GM19372 (cell line): ENCODE measurements around the gene KDM4C.

Source experiments
- ATAC-seq: cut with Tn5 transposase; IDR thresholded peaks from one replicate; pipeline ENCODE4 v1.9.1; 2021; ENCODE audit warnings: mild to moderate bottlenecking, low read depth, moderate library complexity; ENCODE audit not compliant: unreplicated experiment

Gene KDM4C

DNA sequence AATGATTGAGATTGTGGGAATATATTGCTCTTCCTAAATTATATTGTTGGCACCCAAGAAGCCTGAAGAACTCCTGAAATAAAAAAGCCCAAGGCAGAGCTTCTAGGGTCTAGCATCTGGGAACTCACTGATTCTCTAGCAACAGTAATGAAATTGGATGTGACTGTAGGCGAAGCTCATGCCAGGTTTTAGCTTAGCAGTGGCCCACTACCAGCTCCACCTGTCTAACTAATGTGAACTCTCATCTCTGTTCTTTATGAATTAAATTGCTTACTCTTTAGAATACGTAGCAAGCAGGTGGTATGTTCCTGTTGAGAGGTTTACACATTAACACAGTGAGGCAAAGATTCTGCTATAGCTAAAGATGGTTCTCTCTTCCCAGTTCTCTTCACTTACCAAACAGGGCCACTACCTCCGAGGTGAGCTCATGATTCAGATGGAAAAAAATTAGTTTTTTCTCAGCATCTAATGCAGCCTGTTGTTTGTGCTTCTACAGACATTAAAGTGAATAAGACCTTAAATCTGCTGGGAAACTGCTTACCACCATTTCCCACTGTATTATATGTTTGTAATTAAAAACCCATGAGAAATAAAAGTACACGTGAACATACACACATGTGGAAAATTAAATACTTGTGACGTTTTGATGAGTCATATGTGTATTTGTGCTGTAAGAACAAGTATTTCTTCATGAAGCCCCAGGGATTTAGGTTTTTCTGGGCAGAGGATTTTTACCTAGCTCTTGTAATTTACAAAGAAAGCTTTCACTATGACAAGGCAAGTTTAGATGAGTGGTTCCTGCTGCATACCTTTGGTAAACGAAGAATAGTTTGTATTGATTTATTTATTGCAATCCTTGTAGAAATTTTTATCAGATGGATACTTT is 360.1 kb downstream of the KDM4C start:
- ATAC-seq, result peak; percentile 41

GRCh38 chr9:7118633-7119032 is 360.9 kb downstream of the KDM4C start:
- ATAC-seq, result no peak

GRCh38 chr9:7119612-7120011 is 361.8 kb downstream of the KDM4C start:
- ATAC-seq, result no peak

- peak; percentile 57 for ATAC-seq
Measured at GRCh38 chr9:7121055-7121454, 363.3 kb downstream of the KDM4C start.

GRCh38 chr9:7121664-7122063 is 363.9 kb downstream of the KDM4C start:
- no peak for ATAC-seq

GRCh38 chr9:7123743-7124142 is 366.0 kb downstream of the KDM4C start:
- no peak for ATAC-seq

DNA sequence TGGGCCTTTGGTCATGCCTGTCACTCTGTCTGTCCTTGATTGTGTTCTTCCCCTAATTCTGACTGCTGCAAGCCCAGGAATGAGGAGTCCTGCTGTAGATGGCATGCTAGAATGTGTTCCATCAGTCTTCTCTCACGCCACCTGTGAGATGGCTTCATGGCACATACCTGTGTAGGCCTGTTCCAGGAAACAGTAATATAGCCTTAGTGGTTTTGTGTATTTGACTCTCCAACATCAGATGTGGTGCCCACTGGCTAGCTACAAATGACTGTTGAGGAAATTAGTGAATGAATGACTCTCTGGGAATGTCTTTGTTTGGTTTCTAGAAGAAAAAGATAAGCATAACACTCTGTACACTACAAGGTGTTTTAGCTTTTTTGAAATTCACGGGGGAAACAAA is 367.5 kb downstream of the KDM4C start:
- ATAC-seq, result no peak

- no peak for ATAC-seq
Measured at GRCh38 chr9:7129391-7129790, 371.6 kb downstream of the KDM4C start.

DNA sequence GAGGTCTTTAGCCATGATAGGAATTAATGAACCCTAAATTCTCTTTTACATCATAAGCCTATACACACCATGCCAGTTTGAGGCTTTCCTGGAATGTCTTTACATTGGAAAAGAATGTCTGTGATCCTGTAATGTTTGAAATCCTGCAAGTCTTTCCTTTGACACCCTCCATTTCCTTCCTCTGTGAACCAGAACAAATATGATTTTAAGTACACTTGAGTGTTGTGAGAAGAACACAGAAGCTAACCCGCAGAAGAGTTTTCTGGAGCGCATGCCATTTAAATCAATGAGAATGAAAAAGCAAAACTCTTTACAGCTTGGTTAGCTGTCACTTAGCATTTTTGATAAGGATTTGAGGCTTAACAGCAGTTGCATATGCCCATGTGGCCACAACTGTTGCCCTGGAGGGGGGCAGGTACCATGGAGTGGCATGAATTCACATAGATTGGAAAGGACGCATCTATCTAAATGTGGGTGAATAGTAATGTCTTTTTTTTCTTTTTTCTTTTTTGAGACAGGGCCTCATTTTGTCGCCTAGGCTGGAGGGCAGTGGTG is 372.6 kb downstream of the KDM4C start:
- no peak for ATAC-seq

DNA sequence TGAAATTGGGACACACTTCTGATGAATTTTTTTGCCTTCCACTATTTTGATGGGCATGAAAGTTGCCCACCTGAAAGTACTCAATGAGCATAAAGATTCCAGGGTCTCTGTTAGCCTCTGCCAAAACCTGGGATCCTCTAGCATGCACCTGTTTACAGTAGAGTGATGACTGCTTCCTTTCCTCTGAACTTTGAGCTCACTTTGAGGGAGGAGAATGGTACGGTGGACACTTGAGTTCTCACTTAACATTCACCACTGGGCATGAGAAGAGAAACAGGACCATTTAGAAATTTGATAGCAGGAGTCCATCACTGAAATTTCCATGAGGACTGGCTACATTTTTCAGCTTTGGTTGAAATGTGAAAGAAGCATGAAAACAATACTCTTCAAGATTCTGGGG is 374.8 kb downstream of the KDM4C start:
- ATAC-seq, result no peak

DNA sequence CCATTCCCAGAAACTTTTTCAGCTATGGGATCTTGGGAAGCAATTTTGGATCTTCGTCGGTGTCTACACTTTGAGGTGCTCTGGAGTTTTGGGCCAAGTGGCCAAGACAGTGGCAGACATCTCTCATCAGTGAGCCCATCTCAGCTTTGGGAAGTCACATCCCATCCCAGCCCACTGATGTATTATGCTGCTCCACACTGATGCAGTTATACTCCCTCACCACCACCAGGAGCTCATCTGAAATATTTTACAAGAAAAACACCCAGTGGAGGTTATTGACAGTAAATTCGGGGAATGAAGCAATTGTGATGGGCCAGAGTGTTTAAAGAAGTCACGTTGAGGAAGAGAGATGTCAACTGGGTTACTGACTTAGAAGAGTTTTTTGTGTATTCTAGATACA is 378.0 kb downstream of the KDM4C start:
- ATAC-seq, result no peak

- ATAC-seq, result no peak
Measured at GRCh38 chr9:7137040-7137439, 379.3 kb downstream of the KDM4C start.

DNA sequence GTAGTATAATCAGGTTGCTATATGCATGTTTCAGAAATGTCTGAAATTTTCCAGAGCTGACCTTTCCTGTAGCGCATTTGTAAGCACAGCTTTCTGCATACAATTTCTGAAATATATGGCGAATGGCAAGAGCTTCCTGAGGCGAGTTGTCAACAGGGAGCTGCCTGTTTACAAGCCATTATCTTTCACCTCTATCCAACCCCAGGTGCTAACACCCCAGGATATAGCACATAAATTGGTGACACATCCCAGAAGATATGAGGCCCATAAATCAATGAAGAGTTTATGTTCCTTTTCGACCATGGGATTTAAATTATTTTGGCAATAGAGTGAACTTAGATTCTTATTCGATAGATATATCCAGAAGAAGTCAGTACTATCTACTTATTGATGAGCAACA is 379.8 kb downstream of the KDM4C start:
- ATAC-seq, result no peak

GRCh38 chr9:7139886-7140285 is 382.1 kb downstream of the KDM4C start:
- ATAC-seq, result no peak

GRCh38 chr9:7140401-7140800 is 382.6 kb downstream of the KDM4C start:
- no peak for ATAC-seq

GRCh38 chr9:7143645-7144200 is 385.9 kb downstream of the KDM4C start:
- no peak for ATAC-seq

DNA sequence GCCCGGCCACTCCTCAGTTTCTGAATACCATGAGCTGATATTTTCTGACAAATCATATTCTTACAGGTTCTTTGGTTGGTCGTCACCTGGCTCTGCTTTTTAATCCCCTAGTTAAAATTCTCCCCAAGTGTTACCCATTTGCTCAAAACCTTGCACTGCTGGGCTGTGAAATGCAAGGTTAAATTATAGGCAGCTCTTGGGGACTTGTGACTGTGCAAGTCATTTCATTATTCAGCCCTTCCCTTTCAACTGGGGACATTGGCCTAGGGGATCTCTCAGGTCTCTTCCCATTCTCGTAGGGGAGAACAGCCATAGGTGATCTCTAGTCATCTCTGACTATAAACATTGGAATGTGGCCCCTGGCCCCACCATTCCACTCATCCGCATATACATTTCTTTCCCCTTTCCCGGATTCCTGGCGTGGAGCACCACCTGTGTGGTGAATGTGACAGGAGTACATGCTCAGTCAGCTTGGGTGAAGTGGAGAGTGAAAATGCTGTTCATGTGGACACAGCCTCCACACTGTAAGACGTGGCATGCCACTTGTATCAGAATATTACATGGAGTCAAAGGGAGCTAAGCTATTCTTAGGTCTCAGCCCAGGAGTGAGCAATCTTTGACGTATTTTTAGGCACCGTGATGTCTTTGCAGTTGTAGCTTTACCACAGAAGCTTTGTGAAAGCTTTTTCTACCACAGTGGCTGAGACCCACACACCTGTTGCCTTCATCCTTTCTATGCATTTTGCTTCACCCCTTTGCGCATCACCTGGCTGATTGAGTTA is 386.7 kb downstream of the KDM4C start:
- ATAC-seq, result no peak

DNA sequence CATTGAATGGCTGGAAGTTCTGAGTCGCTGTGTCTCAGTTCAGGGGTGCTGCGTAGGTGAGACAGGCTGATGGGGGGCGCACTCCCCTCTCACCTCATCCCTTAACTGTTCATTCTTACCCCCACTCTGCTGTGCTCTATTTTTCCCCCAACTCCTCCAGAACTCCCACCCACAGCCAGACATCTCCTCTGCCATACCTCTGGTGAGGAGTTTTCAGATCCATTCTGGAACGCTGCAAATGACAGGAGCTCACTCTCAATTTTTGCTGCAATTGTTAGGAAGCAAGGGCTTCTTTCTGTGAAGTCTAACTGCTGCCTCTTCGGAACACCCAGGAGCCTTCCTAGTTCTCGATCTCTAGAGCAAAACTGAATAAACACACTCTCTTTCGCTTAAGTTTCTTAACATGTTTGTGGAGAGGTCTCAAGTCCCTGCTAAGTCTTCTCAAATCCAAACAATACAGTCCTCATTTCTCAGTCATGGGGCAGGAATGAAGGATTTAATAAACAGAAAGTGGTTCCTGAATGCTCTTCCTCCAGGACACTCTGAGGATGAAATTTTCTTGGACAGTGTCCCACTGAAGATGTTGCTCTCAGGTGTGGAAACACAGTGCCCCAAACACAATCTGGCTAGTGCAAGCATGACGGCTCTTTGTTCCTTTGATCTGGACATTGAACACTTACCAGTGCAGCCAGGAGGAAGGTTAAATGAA is 387.7 kb downstream of the KDM4C start:
- no peak for ATAC-seq

DNA sequence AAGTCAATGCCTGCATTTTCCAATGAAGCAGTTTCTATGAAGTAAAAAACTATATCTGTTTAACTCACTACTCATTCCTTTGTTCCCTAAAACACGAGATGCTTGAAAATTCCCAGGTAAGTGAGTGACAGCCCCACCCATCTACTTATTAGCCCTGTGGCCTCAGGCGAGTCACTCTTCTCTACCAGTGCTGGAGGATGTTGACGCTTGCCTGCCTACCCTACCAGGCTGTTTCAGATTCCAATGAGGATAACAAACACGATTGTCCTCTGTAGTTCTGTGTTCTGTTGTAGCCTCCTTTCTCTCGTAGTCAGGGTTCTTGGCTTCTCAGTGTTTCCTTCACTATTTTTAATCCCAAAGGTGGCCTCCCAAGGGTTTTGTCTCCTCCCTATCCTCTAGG is 388.8 kb downstream of the KDM4C start:
- no peak for ATAC-seq
